MCF 10A (cell line): ENCODE results near the gene STK33. TPM values are rescaled to one million over a fixed set of nuclear protein-coding genes. Genes with fewer than 3 reads are reported as not detected.

ENCODE experiments used
- BruUV-seq: library from RNA; stranded (reverse); fragments of 400-500 nt; replicated peaks from 2 replicates; lab custom pipeline; 2021; lab: Mats Ljungman, UMichigan
- CTCF ChIA-PET: fragments of 300-600 bp; sonication (Branson Sonifier 250); formaldehyde crosslinking; extraction: SDS; loops from one replicate; lab custom pipeline; 2021; ENCODE audit warnings: antibody characterized with exemption, inconsistent platforms; lab: Yijun Ruan, JAX
- POLR2A ChIA-PET: fragments of 300-600, 350-650 bp; sonication (Branson Sonifier 250); formaldehyde crosslinking; extraction: SDS; loops from one replicate; lab custom pipeline; 2020; ENCODE audit warnings: antibody characterized with exemption, inconsistent platforms; lab: Yijun Ruan, JAX
- DNase-seq: peaks from one replicate; pipeline ENCODE4 v3.0.0-alpha.2; 2018; ENCODE audit not compliant: unreplicated experiment
- H3K27ac Mint-ChIP-seq: one replicate; pipeline ENCODE4 v1.8.0; 2022; ENCODE audit warnings: mild to moderate bottlenecking, low read depth, mixed read lengths; ENCODE audit not compliant: unreplicated experiment
- H3K27me3 Mint-ChIP-seq: one replicate; pipeline ENCODE4 v1.8.0; 2022; ENCODE audit warnings: mixed read lengths; ENCODE audit not compliant: insufficient read depth, unreplicated experiment
- H3K36me3 Mint-ChIP-seq: one replicate; pipeline ENCODE4 v1.8.0; 2022; ENCODE audit warnings: mild to moderate bottlenecking, moderate library complexity, mixed read lengths; ENCODE audit not compliant: insufficient read depth, unreplicated experiment
- H3K4me1 Mint-ChIP-seq: one replicate; pipeline ENCODE4 v1.8.0; 2022; ENCODE audit warnings: mixed read lengths; ENCODE audit not compliant: insufficient read depth, unreplicated experiment
- H3K4me3 Mint-ChIP-seq: one replicate; pipeline ENCODE4 v1.8.0; 2022; ENCODE audit warnings: mild to moderate bottlenecking, moderate library complexity, mixed read lengths; ENCODE audit not compliant: unreplicated experiment
- H3K9me3 Mint-ChIP-seq: one replicate; pipeline ENCODE4 v1.8.0; 2022; ENCODE audit warnings: mixed read lengths; ENCODE audit not compliant: unreplicated experiment
- intact Hi-C: fragments of 100-400 bp; cut with micrococcal nuclease; formaldehyde crosslinking; loops from 2 replicates; pipeline ENCODE4 v1.14.1; 2022
- total RNA-seq: library from RNA; stranded (reverse); gene quantifications from 2 replicates; pipeline ENCODE4 v1.2.3, GENCODE V29; 2022
- TF ChIP-seq, protein P1 (sequence below): fragments of 200-600 bp; IDR thresholded peaks from one replicate; pipeline ENCODE4 v1.8.0; 2022; ENCODE audit warnings: antibody characterized with exemption, mild to moderate bottlenecking; ENCODE audit not compliant: unreplicated experiment

The STK33 gene
- total RNA-seq, 1 experiment from 2014 or later: 0.58 TPM

DNA sequence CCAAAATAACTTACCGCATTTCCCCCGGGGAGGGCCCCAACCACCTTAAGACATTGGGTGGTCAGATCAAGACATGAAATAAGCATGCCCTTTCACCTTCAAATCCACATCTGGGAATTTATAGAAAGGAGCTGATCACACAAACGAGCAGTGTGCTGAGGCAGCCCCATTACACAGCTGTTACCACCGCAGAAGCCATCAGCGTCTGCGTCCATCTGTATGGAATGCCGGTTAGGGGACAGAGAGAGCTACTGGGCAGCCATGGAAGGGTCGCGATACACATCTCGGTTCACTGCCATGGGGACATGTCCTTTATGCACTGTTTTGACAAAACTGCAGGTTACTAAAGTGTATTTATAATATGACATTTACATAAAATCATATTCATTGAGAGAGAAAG, 225.3 kb downstream of the STK33 start:
- BruUV-seq: no TSS peak
- no peak for DNase-seq
- POLR2A ChIA-PET: no interaction called here
- no peak overlapping the region for H3K27ac Mint-ChIP-seq
- H3K9me3 Mint-ChIP-seq: no peaks in the 10 kb centered on the region
- no peaks in the 10 kb centered on the region for H3K4me1 Mint-ChIP-seq
- no peaks in the 10 kb centered on the region for H3K36me3 Mint-ChIP-seq
- CTCF ChIA-PET: interaction anchor here (0.6 to 1.0 kb wide), 4 partner anchors 33 to 380 kb away, joined by 3 to 7 read pairs (median 3); no protein-coding TSS in a partner anchor
- H3K4me3 Mint-ChIP-seq: no peak overlapping the region
- intact Hi-C loops: no loop called here
- peaks cover 37% of the 10 kb centered on the region for H3K27me3 Mint-ChIP-seq
- TF ChIP-seq, protein P1, sequence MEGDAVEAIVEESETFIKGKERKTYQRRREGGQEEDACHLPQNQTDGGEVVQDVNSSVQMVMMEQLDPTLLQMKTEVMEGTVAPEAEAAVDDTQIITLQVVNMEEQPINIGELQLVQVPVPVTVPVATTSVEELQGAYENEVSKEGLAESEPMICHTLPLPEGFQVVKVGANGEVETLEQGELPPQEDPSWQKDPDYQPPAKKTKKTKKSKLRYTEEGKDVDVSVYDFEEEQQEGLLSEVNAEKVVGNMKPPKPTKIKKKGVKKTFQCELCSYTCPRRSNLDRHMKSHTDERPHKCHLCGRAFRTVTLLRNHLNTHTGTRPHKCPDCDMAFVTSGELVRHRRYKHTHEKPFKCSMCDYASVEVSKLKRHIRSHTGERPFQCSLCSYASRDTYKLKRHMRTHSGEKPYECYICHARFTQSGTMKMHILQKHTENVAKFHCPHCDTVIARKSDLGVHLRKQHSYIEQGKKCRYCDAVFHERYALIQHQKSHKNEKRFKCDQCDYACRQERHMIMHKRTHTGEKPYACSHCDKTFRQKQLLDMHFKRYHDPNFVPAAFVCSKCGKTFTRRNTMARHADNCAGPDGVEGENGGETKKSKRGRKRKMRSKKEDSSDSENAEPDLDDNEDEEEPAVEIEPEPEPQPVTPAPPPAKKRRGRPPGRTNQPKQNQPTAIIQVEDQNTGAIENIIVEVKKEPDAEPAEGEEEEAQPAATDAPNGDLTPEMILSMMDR: no peak

DNA sequence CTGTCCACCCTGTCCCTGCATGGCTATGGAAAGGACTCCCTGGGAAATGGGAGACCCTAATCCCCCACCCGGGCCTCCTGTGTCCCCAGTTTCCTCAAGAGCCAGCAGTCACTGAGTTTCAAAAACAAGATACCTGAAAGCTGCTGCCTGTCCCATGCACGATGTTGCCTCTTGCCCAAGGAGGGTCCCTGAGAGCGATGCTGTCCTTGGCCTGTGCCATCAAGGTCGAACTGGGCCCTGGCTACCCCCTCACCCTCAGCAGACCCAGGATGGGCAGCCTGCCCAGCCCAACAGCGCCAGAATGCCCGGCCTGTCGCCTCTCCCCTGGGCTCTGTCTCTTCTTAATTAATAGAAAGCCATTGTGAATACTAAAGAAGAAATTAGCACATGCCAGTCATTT, 225.8 kb downstream of the STK33 start:
- Mint-ChIP-seq H3K4me1 (no peaks in the 10 kb centered on the region), H3K36me3 (no peaks in the 10 kb centered on the region), H3K27me3 (peaks cover 41% of the 10 kb centered on the region), H3K4me3 (no peak overlapping the region), H3K9me3 (no peaks in the 10 kb centered on the region), H3K27ac (no peak overlapping the region)
- ChIA-PET POLR2A (no interaction called here), CTCF (interaction anchor here (0.6 kb wide), 1 partner anchor 157 kb away, joined by 3 read pairs; no protein-coding TSS in a partner anchor)
- intact Hi-C loops: no loop called here
- BruUV-seq: no TSS peak
- TF ChIP-seq, protein P1: no peak
- no peak for DNase-seq

DNA sequence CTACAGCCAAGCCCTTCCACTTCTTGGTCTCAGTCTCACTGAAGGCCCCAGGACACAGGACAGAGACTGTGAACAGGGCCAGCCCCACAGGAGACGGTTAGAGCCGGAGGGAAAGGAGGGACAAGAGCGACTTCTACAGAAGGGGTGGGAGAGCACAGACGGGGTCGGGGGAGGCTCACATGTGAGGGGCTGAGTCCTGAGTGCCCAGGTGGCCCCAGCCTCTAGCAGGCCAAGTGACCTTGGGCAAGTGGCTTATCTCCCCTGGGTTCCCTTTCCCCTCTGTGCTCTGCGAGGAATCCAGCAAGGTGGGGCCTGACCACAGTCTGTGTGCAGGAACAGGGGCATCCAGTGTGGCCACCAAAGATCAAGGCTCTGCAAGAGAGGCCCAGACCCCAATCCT, 227.7 kb downstream of the STK33 start:
- H3K9me3 Mint-ChIP-seq: no peaks in the 10 kb centered on the region
- H3K4me3 Mint-ChIP-seq: no peak overlapping the region
- H3K4me1 Mint-ChIP-seq: no peaks in the 10 kb centered on the region
- intact Hi-C loops: no loop called here
- no TSS peak for BruUV-seq
- TF ChIP-seq, protein P1: no peak
- no peak overlapping the region for H3K27ac Mint-ChIP-seq
- H3K36me3 Mint-ChIP-seq: no peaks in the 10 kb centered on the region
- H3K27me3 Mint-ChIP-seq: peaks cover 47% of the 10 kb centered on the region
- ChIA-PET POLR2A (no interaction called here), CTCF (interaction anchor here (0.6 to 0.8 kb wide), 2 partner anchors 161 to 1554 kb away, joined by 3 read pairs; no protein-coding TSS in a partner anchor)
- no peak for DNase-seq

DNA sequence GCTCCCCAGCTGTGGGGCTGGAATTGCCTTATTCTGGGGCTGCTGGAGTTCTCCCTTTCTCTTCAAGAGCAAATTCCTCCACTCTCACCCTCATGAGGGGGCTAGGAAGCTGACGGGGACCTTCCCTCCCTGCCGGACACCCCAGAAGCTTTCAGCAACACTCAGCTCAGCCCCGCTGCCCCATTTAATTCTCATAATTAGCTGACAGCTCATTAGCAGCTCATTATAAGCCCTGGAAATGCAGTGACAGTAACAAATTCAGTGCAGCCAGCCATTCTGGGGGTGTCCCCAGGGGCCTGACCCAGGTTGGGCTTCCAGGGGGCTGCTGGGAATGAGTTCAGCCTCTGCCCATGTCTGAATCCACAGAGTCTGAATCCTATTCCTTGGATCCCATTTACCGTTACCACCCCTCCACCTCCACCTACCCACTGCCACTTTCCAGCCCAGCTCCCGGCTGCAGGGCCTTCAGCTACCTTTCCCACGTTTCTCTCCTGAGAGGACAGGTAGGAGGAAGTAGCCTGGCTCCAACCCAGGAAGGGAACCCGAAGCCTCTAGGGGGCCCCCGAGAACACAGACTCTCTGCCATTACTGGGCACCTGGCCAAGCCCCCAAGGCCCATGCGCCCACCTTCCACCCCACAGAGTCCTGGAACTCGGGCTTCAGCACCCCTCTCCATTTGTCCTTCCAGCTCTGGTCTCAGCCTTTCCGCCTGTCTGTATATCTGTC, 228.6 kb downstream of the STK33 start:
- Mint-ChIP-seq H3K4me1 (no peaks in the 10 kb centered on the region), H3K36me3 (no peaks in the 10 kb centered on the region), H3K9me3 (no peaks in the 10 kb centered on the region), H3K4me3 (no peak overlapping the region), H3K27ac (no peak overlapping the region), H3K27me3 (peaks cover 38% of the 10 kb centered on the region)
- peak; percentile 6 for DNase-seq
- intact Hi-C loops: no loop called here
- POLR2A ChIA-PET: interaction anchor here (0.6 kb wide), 1 partner anchor 109 kb away, joined by 3 read pairs; no protein-coding TSS in a partner anchor
- TF ChIP-seq, protein P1: peak; percentile 15
- CTCF ChIA-PET: interaction anchor here (0.5 to 0.8 kb wide), 3 partner anchors 14 to 1553 kb away, joined by 3 to 5 read pairs (median 4); no protein-coding TSS in a partner anchor
- BruUV-seq: no TSS peak
